Amygdala (tissue), 56 donors: ENCODE measurements around the gene PLAU.
"Not testable (repeated sequence)": the region's sequence is repeated elsewhere in the genome, so short reads cannot be mapped to it uniquely, and the experiment has no call there.

Source experiments
- DNase-seq, 56 donors: peaks; one replicate each; lab custom pipeline; 2025; lab: John Stamatoyannopoulos, UW

Gene PLAU

DNA sequence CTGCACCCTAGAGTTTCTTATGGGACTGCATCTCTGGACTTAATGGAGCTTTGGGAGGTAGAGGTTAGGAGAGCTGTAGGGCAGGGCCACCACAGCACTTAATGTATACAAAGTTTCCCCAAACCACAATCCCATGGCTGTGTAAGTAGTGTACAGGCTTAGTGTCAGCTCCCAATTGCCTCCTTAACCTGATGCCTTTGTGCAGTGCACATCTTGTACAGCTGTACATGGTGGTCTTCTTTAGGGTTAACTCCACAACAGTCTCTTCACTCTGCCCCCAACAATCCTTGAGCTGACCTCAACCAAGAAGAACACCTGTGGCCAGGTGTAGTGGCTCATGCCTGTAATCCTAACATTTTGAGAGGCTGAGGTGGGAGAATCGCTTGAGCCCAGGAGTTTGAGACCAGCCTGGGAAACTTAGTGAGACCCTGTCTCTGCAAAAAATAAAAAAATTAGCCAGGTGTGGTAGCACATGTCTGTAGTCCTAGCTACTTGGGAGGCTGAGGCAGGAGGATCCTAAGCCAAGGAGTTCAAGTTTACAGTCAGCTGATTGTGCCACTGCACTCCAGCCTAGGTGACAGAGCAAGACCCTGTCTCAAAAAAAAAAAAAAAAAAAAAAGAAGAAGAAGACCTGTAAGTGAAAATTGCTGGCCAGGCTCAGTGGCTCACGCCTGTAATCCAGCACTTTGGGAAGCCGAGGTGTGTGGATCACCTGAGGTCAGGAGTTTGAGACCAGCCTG, 6.8 kb downstream of the PLAU start:
- DNase-seq: no peak

DNA sequence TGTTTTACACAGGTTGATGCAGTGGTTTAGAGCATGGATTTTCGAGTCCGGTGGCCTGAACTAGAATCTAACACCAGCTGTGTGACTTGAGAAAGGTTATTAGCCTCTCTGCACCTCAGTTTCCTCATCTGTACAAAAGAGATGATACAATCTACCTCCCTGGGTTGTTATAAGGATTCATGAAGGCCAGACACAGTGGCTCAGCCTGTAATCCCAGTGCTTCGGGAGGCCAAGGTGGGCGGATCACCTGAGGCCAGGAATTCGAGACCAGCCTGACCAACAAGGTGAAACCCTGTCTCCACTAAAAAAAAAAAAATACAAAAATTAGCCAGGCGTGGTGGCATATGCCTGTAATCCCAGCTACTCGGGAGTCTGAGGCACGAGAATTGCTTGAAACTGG, 8.5 kb downstream of the PLAU start:
- not testable (repeated sequence) for DNase-seq

GRCh38 chr10:73920089-73920488, 9.2 kb downstream of the PLAU start:
- peak in 3 of 56 donors; percentile 7 to 29 (median 20) for DNase-seq

- no peak for DNase-seq
Measured at GRCh38 chr10:73922007-73922863, 11.3 kb downstream of the PLAU start.

DNA sequence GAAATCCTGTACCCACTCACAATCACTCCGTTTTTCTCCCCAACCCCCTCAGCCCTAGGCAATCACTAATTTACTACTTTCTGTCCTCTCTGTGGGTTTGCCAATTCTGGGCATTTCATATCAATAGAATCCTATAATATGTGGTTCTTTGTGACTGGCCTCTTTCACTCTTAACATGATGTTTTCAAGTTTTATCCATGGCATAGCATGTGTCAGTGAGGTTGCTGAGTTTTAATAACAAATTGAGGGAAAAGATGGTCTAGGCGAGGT, 11.9 kb downstream of the PLAU start:
- DNase-seq: no peak

DNA sequence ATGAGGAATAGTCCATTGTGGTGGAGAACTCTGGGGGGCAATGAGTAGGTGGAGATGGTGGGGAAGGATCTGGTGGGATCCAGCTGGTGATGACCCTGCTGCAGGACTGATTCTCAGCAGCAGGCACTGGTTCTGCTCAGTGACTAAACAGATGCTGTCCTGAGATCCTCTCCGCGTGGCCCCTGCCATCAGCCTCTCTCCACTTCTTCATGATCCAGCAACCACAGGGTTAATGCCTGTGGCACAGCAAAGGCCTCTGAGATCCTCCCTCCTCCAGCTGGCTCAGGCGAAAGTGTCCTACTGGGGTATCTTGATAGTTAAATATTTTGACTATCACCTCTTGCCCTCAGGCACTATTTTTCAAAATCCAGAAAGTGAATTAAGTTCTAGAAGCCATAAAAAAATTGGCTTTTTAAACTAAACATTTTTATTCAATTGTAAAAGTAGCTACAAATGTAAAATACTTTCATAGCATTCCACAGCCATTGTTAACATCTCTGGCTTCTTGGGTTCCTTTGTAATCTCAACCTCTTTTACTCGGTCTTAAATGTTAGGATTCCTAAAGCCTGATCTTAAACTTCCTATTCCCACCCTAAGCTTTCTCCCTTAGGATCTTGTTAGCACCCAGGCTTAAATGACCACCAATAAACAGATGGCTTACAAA, 13.1 kb downstream of the PLAU start:
- DNase-seq: no peak

DNA sequence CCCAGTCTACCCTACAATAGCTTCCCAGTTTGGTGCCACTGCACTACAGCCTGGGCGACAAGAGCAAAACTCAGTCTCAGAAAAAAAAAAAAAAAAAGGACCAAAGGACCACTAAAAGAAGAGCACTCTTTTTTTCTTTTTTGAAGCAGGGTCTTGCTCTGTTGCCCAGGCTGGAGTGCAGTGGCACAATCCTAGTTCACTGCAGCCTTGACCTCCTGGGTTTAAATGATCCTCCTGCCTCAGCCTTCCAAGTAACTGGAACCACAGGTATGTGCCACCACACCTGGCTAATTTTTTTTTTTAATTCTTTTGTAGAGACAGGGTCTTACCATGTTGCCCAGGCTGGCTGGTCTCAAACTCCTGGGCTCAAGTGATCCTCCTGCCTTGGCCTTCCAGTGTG, 14.0 kb downstream of the PLAU start:
- no peak for DNase-seq

- no peak for DNase-seq
Measured at GRCh38 chr10:73925539-73925938, 14.6 kb downstream of the PLAU start.

DNA sequence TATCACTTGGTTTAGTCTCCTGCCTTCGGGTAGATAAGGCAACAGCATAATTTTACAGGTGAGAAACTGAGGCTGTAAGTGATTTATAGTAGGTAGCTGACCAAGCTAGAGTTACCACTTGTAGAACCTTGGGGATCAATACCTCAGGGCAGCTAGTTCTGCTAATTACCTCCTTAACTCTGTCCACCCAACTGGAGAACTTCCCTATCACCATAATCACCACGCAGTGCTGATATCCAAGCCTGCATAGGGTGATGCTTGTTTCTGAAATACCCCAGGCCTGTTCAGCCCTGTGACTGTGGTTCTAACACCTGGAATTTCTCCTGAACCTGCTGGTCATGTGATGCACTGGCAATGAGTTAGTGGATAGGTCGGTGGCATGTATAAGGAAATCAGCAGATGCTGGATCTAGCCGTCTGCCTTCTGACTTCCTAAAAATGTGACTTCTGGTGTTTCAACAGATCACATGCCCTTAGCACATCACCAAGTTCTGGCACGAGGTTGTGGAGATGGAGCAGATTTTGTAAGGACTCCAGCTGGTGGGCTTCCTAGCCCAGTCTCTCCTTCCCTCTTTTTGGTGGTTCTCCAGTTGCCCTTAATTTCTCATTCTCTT, 15.3 kb downstream of the PLAU start:
- peak in 1 of 56 donors; percentile 21 for DNase-seq

GRCh38 chr10:73930630-73931327, 19.8 kb downstream of the PLAU start:
- DNase-seq: not testable (repeated sequence)

- DNase-seq: no peak
Measured at GRCh38 chr10:73931767-73932619, 21.1 kb downstream of the PLAU start.

GRCh38 chr10:73932620-73933112, 21.7 kb downstream of the PLAU start:
- DNase-seq: no peak

DNA sequence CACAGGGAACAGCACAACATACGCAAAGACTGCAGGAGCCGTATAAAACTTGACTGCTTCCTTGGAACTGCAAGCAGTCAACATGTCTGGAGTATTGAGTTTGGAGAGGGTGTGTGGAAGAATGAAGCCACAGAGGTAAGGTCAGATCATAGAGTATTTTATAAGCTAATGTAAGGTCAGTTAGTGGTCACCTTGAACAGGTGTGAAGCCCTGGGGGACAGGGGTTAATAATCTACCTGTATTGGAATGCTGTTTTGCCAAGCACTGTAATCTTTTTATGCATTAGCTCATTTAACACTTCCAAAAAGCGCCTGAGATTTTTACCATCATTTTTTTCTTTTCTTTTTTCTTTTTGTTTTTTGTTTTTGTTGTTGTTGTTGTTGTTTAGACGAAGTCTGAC, 23.1 kb downstream of the PLAU start:
- no peak for DNase-seq

- DNase-seq: no peak
Measured at GRCh38 chr10:73935895-73936294, 25.0 kb downstream of the PLAU start.

GRCh38 chr10:73937333-73938043, 26.6 kb downstream of the PLAU start:
- no peak for DNase-seq

GRCh38 chr10:73940634-73941221, 29.8 kb downstream of the PLAU start:
- DNase-seq: peak in 46 of 56 donors; percentile 2 to 75 (median 27)

DNA sequence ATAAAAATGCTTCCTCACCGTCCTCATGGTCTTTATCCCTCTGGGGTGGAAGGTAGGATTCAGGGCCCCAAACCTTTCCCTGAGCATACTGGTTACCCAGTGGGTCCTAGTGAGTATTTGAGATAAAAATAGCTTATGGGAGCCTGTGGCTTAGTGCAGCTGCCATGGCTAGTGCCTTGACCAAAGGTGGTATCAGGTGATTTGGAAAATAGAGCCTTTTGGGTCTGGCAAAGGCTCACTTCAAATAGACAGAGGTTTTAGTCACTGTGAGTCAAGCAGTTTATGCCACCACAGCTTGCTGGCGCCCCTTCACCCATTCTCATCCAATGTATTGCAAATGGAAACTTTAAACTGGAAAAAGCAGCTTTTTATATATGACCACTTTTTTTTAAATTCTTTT, 30.4 kb downstream of the PLAU start:
- no peak for DNase-seq

DNA sequence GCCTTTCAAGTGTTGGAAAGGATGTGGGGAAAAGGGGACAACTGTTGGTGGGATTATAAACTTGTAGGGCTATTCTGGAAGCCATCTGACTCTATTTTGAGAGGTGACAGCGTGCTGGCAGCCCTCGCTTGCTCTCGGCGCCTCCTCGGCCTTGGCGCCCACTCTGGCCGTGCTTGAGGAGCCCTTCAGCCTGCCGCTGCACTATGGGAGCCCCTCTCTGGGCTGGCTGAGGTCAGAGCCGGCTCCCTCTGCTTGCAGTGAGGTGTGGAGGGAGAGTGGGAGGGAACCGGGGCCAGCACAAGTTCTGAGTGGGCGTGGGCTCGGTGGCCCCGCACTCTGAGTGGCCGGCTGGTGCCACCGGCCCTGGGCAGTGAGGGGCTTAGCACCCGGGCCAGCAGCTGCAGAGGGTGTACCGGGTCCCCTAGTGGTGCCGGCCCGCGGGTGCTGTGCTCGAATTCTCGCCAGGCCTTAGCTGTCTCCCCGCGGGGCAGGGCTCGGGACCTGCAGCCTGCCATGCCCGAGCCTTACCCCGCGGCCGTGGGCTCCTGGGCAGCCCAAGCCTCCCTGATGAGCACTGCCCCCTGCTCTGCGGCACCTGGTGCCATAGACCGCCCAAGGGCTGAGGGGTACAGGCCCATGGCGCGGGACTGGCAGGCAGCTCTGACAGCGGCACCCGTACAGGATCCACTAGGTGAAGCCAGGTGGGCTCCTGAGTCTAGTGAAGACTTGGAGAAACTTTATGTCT, 33.6 kb downstream of the PLAU start:
- DNase-seq: no peak
